NB4 (cell line): ENCODE data around the gene SLC25A10.

Source experiments
- CTCF ChIP-seq: IDR thresholded peaks from one replicate; pipeline ENCODE4 v1.5.1; 2012; ENCODE audit warnings: low read depth, low read length
- MAX ChIP-seq: IDR thresholded peaks from 2 replicates; pipeline ENCODE4 v1.6.1; 2011; ENCODE audit warnings: low read depth, low read length
- POLR2A ChIP-seq: IDR thresholded peaks from 2 replicates; pipeline ENCODE4 v1.6.1; 2011; ENCODE audit warnings: mild to moderate bottlenecking; ENCODE audit not compliant: insufficient read length; ENCODE audit errors: extremely low read depth

- TF ChIP-seq POLR2A (no peak), CTCF (no peak), MAX (no peak)
Observed at GRCh38 chr17:81687770-81688541, 24.1 kb upstream of the SLC25A10 start.
